HepG2 (cell line): ENCODE results near the gene PATL2. TPM values are rescaled to one million over a fixed set of nuclear protein-coding genes. Genes with fewer than 3 reads are reported as not detected.
A peak's percentile ranks its signal among the peaks of the same experiment; 100 is the strongest.

ENCODE experiments used
- ATAC-seq: fragments of 200-7000 bp; cut with Tn5 transposase; 3 replicates; pipeline ENCODE4 v1.9.1; 2020; ENCODE audit warnings: mild to moderate bottlenecking, moderate library complexity
- BruUV-seq: library from RNA; stranded (reverse); fragments of 400-500 nt; replicated peaks from 2 replicates; lab custom pipeline; 2021; lab: Mats Ljungman, UMichigan
- CTCF ChIA-PET: fragments of 300-600 bp; formaldehyde crosslinking; extraction: SDS; loops from one replicate; lab custom pipeline; 2021; ENCODE audit warnings: low total read pairs, inconsistent platforms, low intra/inter-chr PET ratio; lab: Yijun Ruan, JAX
- POLR2A ChIA-PET: fragments of 350-600 bp; sonication (Branson Sonifier 250); formaldehyde crosslinking; loops from one replicate; lab custom pipeline; 2020; ENCODE audit warnings: antibody characterized with exemption, inconsistent platforms; lab: Yijun Ruan, JAX
- DNase-seq: peaks from one replicate; pipeline ENCODE4 v3.0.0-alpha.2; 2015; ENCODE audit warnings: low spot score
- FAIRE-seq: peaks from 3 replicates; lab custom pipeline; 2011; peaks lifted over from hg19 to GRCh38; lab: Jason Lieb, UNC
- H2AFZ ChIP-seq: one replicate; pipeline ENCODE4 v1.6.1; 2011; ENCODE audit warnings: low read length, inconsistent platforms
- H3K27ac ChIP-seq: fragments of 300-600 bp; 3 replicates; pipeline ENCODE4 v1.8.0; 2011; ENCODE audit warnings: mixed run types, mild to moderate bottlenecking, mixed read lengths, low read length, inconsistent platforms; ENCODE audit not compliant: insufficient read depth; ENCODE audit errors: extremely low read length
- H3K27me3 ChIP-seq, 2 experiments: fragments of 200-600 bp in 1 of 2; 2 replicates in 1 of 2; 3 replicates in 1 of 2; pipeline versions ENCODE4 v1.6.0 to v1.8.0; 2011; ENCODE audit warnings: low read length in 2 of 2, mild to moderate bottlenecking in 2 of 2, moderate library complexity in 2 of 2, inconsistent platforms in 1 of 2; ENCODE audit not compliant: insufficient read depth in 2 of 2, control insufficient read depth in 1 of 2
- H3K36me3 ChIP-seq, 2 experiments: fragments of 200-600 bp in 1 of 2; replicated peaks in 1 of 2; 2 replicates in 1 of 2; 3 replicates in 1 of 2; pipeline versions ENCODE4 v1.5.1 to v1.8.0; 2011; ENCODE audit warnings: low read length in 2 of 2, inconsistent platforms in 1 of 2; ENCODE audit not compliant: insufficient read depth in 2 of 2, control insufficient read depth in 1 of 2
- H3K4me1 ChIP-seq: 2 replicates; pipeline ENCODE4 v1.5.1; 2012; ENCODE audit warnings: low read length, inconsistent platforms; ENCODE audit not compliant: insufficient read depth
- H3K4me2 ChIP-seq: 2 replicates; pipeline ENCODE4 v1.6.0; 2011; ENCODE audit warnings: low read depth, low read length, inconsistent platforms
- H3K4me3 ChIP-seq, 3 experiments: fragments of 200-600 bp in 1 of 3; sonication (generic), shearing (Covaris generic) in 1 of 3; replicated peaks in 1 of 3; 2 replicates each; pipeline ENCODE4 v1.5.1; 2011 to 2016; ENCODE audit warnings: low read length in 3 of 3, inconsistent platforms in 2 of 3, low read depth in 2 of 3, mild to moderate bottlenecking in 2 of 3, control low read depth in 1 of 3, mixed read lengths in 1 of 3; ENCODE audit not compliant: insufficient read depth in 1 of 3
- H3K79me2 ChIP-seq: one replicate; pipeline ENCODE4 v1.6.1; 2011; ENCODE audit warnings: low read length, inconsistent platforms; ENCODE audit not compliant: insufficient read depth
- H3K9ac ChIP-seq: 2 replicates; pipeline ENCODE4 v1.6.0; 2011; ENCODE audit warnings: mild to moderate bottlenecking, low read depth, low read length, inconsistent platforms; ENCODE audit not compliant: insufficient read depth
- H3K9me3 ChIP-seq: 2 replicates; pipeline ENCODE4 v1.5.1; 2012; ENCODE audit warnings: mild to moderate bottlenecking, low read length
- H4K20me1 ChIP-seq: 2 replicates; pipeline ENCODE4 v1.6.0; 2011; ENCODE audit warnings: inconsistent platforms, mild to moderate bottlenecking, low read length, moderate library complexity; ENCODE audit not compliant: insufficient read depth
- ARNTL ChIP-seq: sonication (generic); formaldehyde crosslinking; IDR thresholded peaks from 2 replicates; pipeline ENCODE4 v1.4.0; 2020; ENCODE audit warnings: mild to moderate bottlenecking, missing genetic modification reagents
- ATAD3A ChIP-seq: sonication (generic); formaldehyde crosslinking; IDR thresholded peaks from 2 replicates; pipeline ENCODE4 v1.4.0; 2020; ENCODE audit warnings: missing genetic modification reagents
- ATF7 ChIP-seq, 2 experiments: fragments of 450-650 bp in 1 of 2; sonication (generic) in 1 of 2; formaldehyde crosslinking in 1 of 2; IDR thresholded peaks; 2 replicates each; pipeline versions ENCODE4 v1.4.0 to v1.6.1; 2016 to 2020; ENCODE audit warnings: antibody characterized with exemption in 1 of 2, mild to moderate bottlenecking in 1 of 2, missing genetic modification reagents in 1 of 2
- MAFK ChIP-seq, 2 experiments: IDR thresholded peaks in 1 of 2; conservative IDR thresholded peaks in 1 of 2; 2 replicates each; pipeline ENCODE4 v1.6.1; 2011; ENCODE audit warnings: improper control_type of control experiment in 2 of 2, low read length in 2 of 2
- MBD4 ChIP-seq: IDR thresholded peaks from 2 replicates; pipeline ENCODE4 v1.6.1; 2012; ENCODE audit warnings: low read length, inconsistent platforms, borderline replicate concordance
- MIER3 ChIP-seq: IDR thresholded peaks from 2 replicates; pipeline ENCODE4 v1.6.1; 2016; ENCODE audit warnings: missing compliant biosample characterization, borderline replicate concordance
- MZF1 ChIP-seq: sonication (generic); formaldehyde crosslinking; IDR thresholded peaks from 2 replicates; pipeline ENCODE4 v1.8.1; 2023; ENCODE audit warnings: mild to moderate bottlenecking, missing genetic modification reagents, borderline replicate concordance
- NFRKB ChIP-seq: fragments of 450-650 bp; IDR thresholded peaks from 2 replicates; pipeline ENCODE4 v1.6.1; 2017
- NFYC ChIP-seq: IDR thresholded peaks from 2 replicates; pipeline ENCODE4 v1.6.1; 2016; ENCODE audit warnings: missing genetic modification reagents, missing compliant biosample characterization
- NR2F1 ChIP-seq, 2 experiments: fragments of 450-650 bp in 1 of 2; formaldehyde crosslinking in 1 of 2; IDR thresholded peaks; 2 replicates each; pipeline versions ENCODE4 v1.5.0 to v1.6.1; 2016 to 2020; ENCODE audit warnings: mild to moderate bottlenecking in 1 of 2, missing compliant biosample characterization in 1 of 2, missing genetic modification reagents in 1 of 2, moderate library complexity in 1 of 2
- PITX1 ChIP-seq: sonication (generic); formaldehyde crosslinking; IDR thresholded peaks from 2 replicates; pipeline ENCODE4 v1.5.1; 2020; ENCODE audit warnings: mild to moderate bottlenecking, missing genetic modification reagents
- RBFOX2 ChIP-seq: fragments of 200-400 bp; formaldehyde crosslinking; IDR thresholded peaks from 2 replicates; pipeline ENCODE4 v1.6.1; 2017; ENCODE audit warnings: low read depth, mild to moderate bottlenecking, low read length
- SP2 ChIP-seq: sonication (generic); formaldehyde crosslinking; IDR thresholded peaks from 2 replicates; pipeline ENCODE4 v1.5.1; 2020; ENCODE audit warnings: mild to moderate bottlenecking, missing genetic modification reagents
- TEAD2 ChIP-seq: sonication (generic); formaldehyde crosslinking; IDR thresholded peaks from 2 replicates; pipeline ENCODE4 v1.9.0; 2021; ENCODE audit warnings: missing genetic modification reagents
- ZC3H13 ChIP-seq: sonication (generic); formaldehyde crosslinking; IDR thresholded peaks from 2 replicates; pipeline ENCODE4 v1.8.1; 2023; ENCODE audit warnings: mild to moderate bottlenecking, missing genetic modification reagents, moderate library complexity
- ZFAT ChIP-seq: sonication (generic); formaldehyde crosslinking; conservative IDR thresholded peaks from 2 replicates; pipeline ENCODE4 v1.8.1; 2023; ENCODE audit warnings: missing genetic modification reagents, inconsistent platforms
- ZNF292 ChIP-seq: sonication (generic); formaldehyde crosslinking; IDR thresholded peaks from 2 replicates; pipeline ENCODE4 v1.8.1; 2022; ENCODE audit warnings: mild to moderate bottlenecking, low read depth, missing genetic modification reagents, borderline replicate concordance
- ZNF350 ChIP-seq: sonication (generic); formaldehyde crosslinking; IDR thresholded peaks from 2 replicates; pipeline ENCODE4 v1.4.0; 2020; ENCODE audit warnings: mild to moderate bottlenecking, low read depth, missing genetic modification reagents, borderline replicate concordance
- ZNF678 ChIP-seq: sonication (generic); formaldehyde crosslinking; IDR thresholded peaks from 2 replicates; pipeline ENCODE4 v1.4.0; 2020; ENCODE audit warnings: mild to moderate bottlenecking, missing genetic modification reagents
- ZNF780A ChIP-seq: sonication (generic); formaldehyde crosslinking; IDR thresholded peaks from 2 replicates; pipeline ENCODE4 v1.8.0; 2022; ENCODE audit warnings: mild to moderate bottlenecking, missing genetic modification reagents, moderate library complexity
- WGBS: methylation state at CpG from one replicate; pipeline ENCODE4 v1.1.6; 2017; ENCODE audit warnings: low lambda C conversion rate; 5-methylcytosine and 5-hydroxymethylcytosine counted together
- in situ Hi-C: cut with HindIII; loops from 2 replicates; pipeline ENCODE4 v1.10.0; 2017; ENCODE audit warnings: low pct_unique_long_range_greater_than_20kb; ENCODE audit not compliant: extremely low pct_ligation_motif_present
- intact Hi-C: fragments of 100-400 bp; cut with micrococcal nuclease; formaldehyde crosslinking; loops from one replicate; pipeline ENCODE4 v1.10.0; 2022; ENCODE audit not compliant: unreplicated experiment
- polyA plus RNA-seq, 8 experiments: library from polyadenylated mRNA; depleted of rRNA in 3 of 8; stranded (reverse) in 7 of 8; unstranded in 1 of 8; fragments of >200 nt; fragmentation: Illumina TruSeq in 4 of 8; extraction: Trizol in 4 of 8; gene quantifications; 2 replicates each; pipeline versions ENCODE4 v1.2.1 to v1.2.3, GENCODE V29; 2011 to 2016; ENCODE audit warnings: low read depth in 4 of 8, missing spikeins in 1 of 8, mixed read lengths in 1 of 8; ENCODE audit not compliant: insufficient read depth in 1 of 8
- total RNA-seq, 5 experiments: library from RNA; depleted of rRNA; stranded (reverse); fragments of >200 nt; fragmentation: Illumina TruSeq; extraction: Trizol; gene quantifications; 2 replicates each; pipeline ENCODE4 v1.2.3, GENCODE V29; 2016; ENCODE audit warnings: low read depth in 1 of 5
- TF ChIP-seq, protein P1 (sequence below): sonication (generic); formaldehyde crosslinking; IDR thresholded peaks from 2 replicates; pipeline ENCODE4 v1.4.0; 2020; ENCODE audit warnings: missing genetic modification reagents; ENCODE audit errors: not compliant biosample characterization

The PATL2 gene
- total and polyA plus RNA-seq, 2 of the 13 experiments (the other 11 are each of a cell fraction or from before 2014, with no cell fraction given): 0.15 to 0.53 TPM

DNA sequence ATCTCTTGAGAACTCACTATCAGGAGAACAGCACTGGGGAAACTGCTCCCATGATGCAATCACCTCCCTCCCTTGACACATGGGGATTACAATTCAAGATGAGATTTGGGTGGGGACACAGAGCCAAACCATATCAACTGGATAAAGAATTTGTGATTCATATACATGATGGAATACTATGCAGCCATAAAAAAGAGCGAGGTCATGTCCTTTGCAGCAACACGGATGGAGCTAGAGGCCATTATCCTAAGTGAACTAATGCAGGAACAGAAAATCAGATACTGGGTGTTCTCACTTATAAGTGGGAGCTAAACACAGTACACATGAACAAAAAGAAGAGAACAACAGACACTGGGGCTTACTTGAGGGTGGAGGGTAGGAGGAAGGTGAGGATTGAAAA is 64.7 kb downstream of the PATL2 start:
- no peak for DNase-seq
- ATAC-seq: no peak
- TF ChIP-seq ATF7 (IDR thresholded peaks at IDR 0.05): peak; percentile 10; the same call in 1 of the 2 replicates
- TF ChIP-seq ATF7 (CRISPR knock-in tag; IDR thresholded peaks at IDR 0.05): no peak
- no peak for TF ChIP-seq ZFAT (CRISPR knock-in tag)
- no peak for FAIRE-seq
- BruUV-seq: no TSS peak
- Histone ChIP-seq H3K4me1 (no peaks in the 10 kb centered on the region), H3K27ac (no peak overlapping the region), H3K36me3 (peaks cover 5 to 33% of the 10 kb centered on the region in 2 experiments; a peak in 4 of 5 replicates), H4K20me1 (no peaks in the 10 kb centered on the region), H3K4me3 (no peak overlapping the region), H3K27me3 (no peaks in the 10 kb centered on the region), H3K9me3 (no peaks in the 10 kb centered on the region), H3K79me2 (peaks cover 13% of the 10 kb centered on the region), H3K4me2 (no peak overlapping the region), H3K9ac (no peak overlapping the region), H2AFZ (no peak overlapping the region)
- in situ Hi-C loops: no loop called here
- 98% methylated on average over 2 of the region's 2 CpGs for WGBS
- POLR2A ChIA-PET: no interaction called here
- CTCF ChIA-PET: no interaction called here
- intact Hi-C loops: no loop called here

DNA sequence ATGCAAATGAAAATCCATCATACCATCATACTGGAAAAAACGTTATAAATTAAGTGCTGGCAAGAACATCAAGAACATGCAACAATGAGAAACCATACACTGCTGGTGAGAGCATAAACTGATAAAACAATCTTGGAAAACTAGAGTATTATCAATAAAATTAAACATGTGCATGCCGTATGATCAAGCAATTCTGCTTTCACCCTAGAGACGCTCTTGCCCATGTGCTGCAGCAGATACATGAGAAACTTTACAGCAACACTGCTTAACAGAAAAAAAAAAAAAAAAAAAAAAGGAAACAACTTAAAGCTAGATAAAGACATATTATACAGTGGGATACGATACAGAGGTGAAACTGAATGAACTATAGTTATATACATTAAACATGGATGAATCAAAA is 69.5 kb downstream of the PATL2 start:
- POLR2A ChIA-PET: interaction anchor here (0.6 to 1.3 kb wide), 2 partner anchors 21 to 204 kb away, joined by 3 to 4 read pairs; no protein-coding TSS in a partner anchor
- intact Hi-C loops (no loop called here), in situ Hi-C loops (no loop called here)
- Histone ChIP-seq H3K4me3 (no peak overlapping the region), H3K9me3 (no peaks in the 10 kb centered on the region), H3K4me1 (no peaks in the 10 kb centered on the region), H3K36me3 (peaks cover 4 to 23% of the 10 kb centered on the region in 2 experiments; a peak in 3 of 5 replicates), H3K27ac (no peak overlapping the region), H3K9ac (no peak overlapping the region), H4K20me1 (no peaks in the 10 kb centered on the region), H3K79me2 (peaks cover 14% of the 10 kb centered on the region), H3K4me2 (no peak overlapping the region), H3K27me3 (no peaks in the 10 kb centered on the region), H2AFZ (no peak overlapping the region)
- FAIRE-seq (no peak), DNase-seq (no peak), ATAC-seq (no peak)
- no peak for TF ChIP-seq SP2 (CRISPR knock-in tag)
- TF ChIP-seq ZNF350: no peak
- TF ChIP-seq, protein P1, sequence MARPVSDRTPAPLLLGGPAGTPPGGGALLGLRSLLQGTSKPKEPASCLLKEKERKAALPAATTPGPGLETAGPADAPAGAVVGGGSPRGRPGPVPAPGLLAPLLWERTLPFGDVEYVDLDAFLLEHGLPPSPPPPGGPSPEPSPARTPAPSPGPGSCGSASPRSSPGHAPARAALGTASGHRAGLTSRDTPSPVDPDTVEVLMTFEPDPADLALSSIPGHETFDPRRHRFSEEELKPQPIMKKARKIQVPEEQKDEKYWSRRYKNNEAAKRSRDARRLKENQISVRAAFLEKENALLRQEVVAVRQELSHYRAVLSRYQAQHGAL (CRISPR knock-in tag): no peak
- TF ChIP-seq NFYC (CRISPR knock-in tag): no peak
- no peak for TF ChIP-seq PITX1 (CRISPR knock-in tag)
- no peak for TF ChIP-seq MBD4
- TF ChIP-seq MIER3: no peak
- no peak for TF ChIP-seq MZF1 (CRISPR knock-in tag)
- no peak for TF ChIP-seq ZNF292 (CRISPR knock-in tag)
- no peak for TF ChIP-seq MAFK (conservative IDR thresholded peaks at IDR 0.05 in 1 of 2, IDR thresholded peaks at IDR 0.05 in 1 of 2; ENCODE audit: low read length in 2 of 2)
- TF ChIP-seq ARNTL (CRISPR knock-in tag): no peak
- TF ChIP-seq ZC3H13 (CRISPR knock-in tag): no peak
- no peak for TF ChIP-seq ZNF678 (CRISPR knock-in tag)
- TF ChIP-seq ATAD3A: no peak
- TF ChIP-seq RBFOX2: no peak
- TF ChIP-seq NFRKB: no peak
- no peak for TF ChIP-seq TEAD2 (CRISPR knock-in tag)
- no peak for TF ChIP-seq ZNF780A (CRISPR knock-in tag)
- no peak for TF ChIP-seq NR2F1 (CRISPR knock-in tag; IDR thresholded peaks at IDR 0.05)
- BruUV-seq: no TSS peak
- CTCF ChIA-PET: no interaction called here
- 98% methylated on average over 4 of the region's 4 CpGs for WGBS
